B cell (primary cell): Measurements from ENCODE around the gene VIPR2. TPM values are rescaled to one million over a fixed set of nuclear protein-coding genes. Genes with fewer than 3 reads are reported as not detected.

ENCODE experiments used
- ATAC-seq: fragments of 200-7000 bp; cut with Tn5 transposase; one replicate; pipeline ENCODE4 v1.10.0; 2021; ENCODE audit warnings: low read depth, mild to moderate bottlenecking, moderate number of reproducible peaks, moderate library complexity
- CTCF ChIA-PET: fragments of 350-600 bp; sonication (Branson Sonifier 250); formaldehyde crosslinking; loops from one replicate; lab custom pipeline; 2021; ENCODE audit warnings: antibody characterized with exemption, inconsistent platforms; lab: Charles Lee
- POLR2A ChIA-PET: fragments of 350-600 bp; sonication (Branson Sonifier 250); formaldehyde crosslinking; loops from one replicate; lab custom pipeline; 2021; ENCODE audit warnings: antibody characterized with exemption; lab: Charles Lee
- DNase-seq: peaks from one replicate; pipeline ENCODE4 v3.0.0; 2013
- H2AFZ ChIP-seq: 2 replicates; pipeline ENCODE4 v1.6.1; 2012; ENCODE audit warnings: mild to moderate bottlenecking, low read depth, low read length; ENCODE audit not compliant: insufficient read depth, poor library complexity, severe bottlenecking
- H3K27ac ChIP-seq, 2 donors: 1 replicate in 1 of 2; 2 replicates in 1 of 2; pipeline ENCODE4 v1.5.1; 2012 to 2013; ENCODE audit warnings: low read length in 2 of 2, mild to moderate bottlenecking in 2 of 2, moderate library complexity in 1 of 2
- H3K27me3 ChIP-seq, 4 experiments: fragments of 200-600 bp in 1 of 4; sonication (generic) in 1 of 4; replicated peaks in 1 of 4; 1 replicate in 2 of 4; 2 replicates in 2 of 4; pipeline versions ENCODE4 v1.6.1 to v1.7.0; 2013 to 2016; ENCODE audit warnings: low read length in 3 of 4, mild to moderate bottlenecking in 2 of 4, mixed read lengths in 1 of 4, moderate library complexity in 1 of 4; ENCODE audit not compliant: insufficient read depth in 4 of 4, control insufficient read depth in 3 of 4; ENCODE audit errors: control extremely low read depth in 1 of 4
- H3K36me3 ChIP-seq, 2 experiments: replicated peaks in 1 of 2; 1 replicate in 1 of 2; 2 replicates in 1 of 2; pipeline versions ENCODE4 v1.6.1 to v1.7.1; 2013; ENCODE audit warnings: low read length in 1 of 2; ENCODE audit not compliant: insufficient read depth in 2 of 2, control insufficient read depth in 1 of 2; ENCODE audit errors: control extremely low read depth in 1 of 2, extremely low read depth in 1 of 2
- H3K4me1 ChIP-seq, 2 donors: fragments of 200-600 bp in 1 of 2; sonication (generic) in 1 of 2; 1 replicate in 1 of 2; 2 replicates in 1 of 2; pipeline versions ENCODE4 v1.5.1 to v1.6.1; 2013 to 2017; ENCODE audit warnings: low read length in 2 of 2; ENCODE audit not compliant: control insufficient read depth in 2 of 2, insufficient read depth in 2 of 2
- H3K4me2 ChIP-seq: replicated peaks from 2 replicates; pipeline ENCODE3; 2012; ENCODE audit warnings: mild to moderate bottlenecking, low read depth, low read length; ENCODE audit not compliant: poor library complexity, severe bottlenecking
- H3K4me3 ChIP-seq, 5 experiments: fragments of 200-600 bp in 1 of 5; sonication (generic) in 1 of 5; 1 replicate in 3 of 5; 2 replicates in 2 of 5; pipeline versions ENCODE4 v1.5.1 to v1.7.0; 2011 to 2016; ENCODE audit warnings: low read length in 4 of 5, mild to moderate bottlenecking in 4 of 5, low read depth in 2 of 5, control low read depth in 1 of 5, moderate library complexity in 1 of 5; ENCODE audit not compliant: insufficient read depth in 1 of 5; ENCODE audit errors: control extremely low read depth in 1 of 5, extremely low read depth in 1 of 5
- H3K79me2 ChIP-seq: fragments of 200-600 bp; sonication (generic); one replicate; pipeline ENCODE4 v1.6.0; 2016; ENCODE audit warnings: low read length; ENCODE audit not compliant: control insufficient read depth, insufficient read depth
- H3K9ac ChIP-seq: fragments of 200-600 bp; sonication (generic); 2 replicates; pipeline ENCODE4 v1.6.1; 2017; ENCODE audit warnings: mild to moderate bottlenecking, low read length, moderate library complexity
- H3K9me3 ChIP-seq, 3 donors: one replicate each; pipeline versions ENCODE4 v1.6.1 to v1.7.1; 2013; ENCODE audit warnings: low read length in 2 of 3; ENCODE audit not compliant: control insufficient read depth in 2 of 3, insufficient read depth in 1 of 3; ENCODE audit errors: control extremely low read depth in 1 of 3
- H4K20me1 ChIP-seq: 2 replicates; pipeline ENCODE4 v1.6.0; 2012; ENCODE audit warnings: mild to moderate bottlenecking, low read length; ENCODE audit not compliant: insufficient read depth, control insufficient read depth, poor library complexity, severe bottlenecking
- H3K27ac Mint-ChIP-seq: one replicate; pipeline ENCODE4 v1.8.0; 2021; ENCODE audit warnings: mixed read lengths
- H3K27me3 Mint-ChIP-seq: one replicate; pipeline ENCODE4 v1.8.0; 2021; ENCODE audit warnings: mixed read lengths
- H3K4me1 Mint-ChIP-seq: one replicate; pipeline ENCODE4 v1.8.0; 2021; ENCODE audit warnings: mixed read lengths
- H3K4me3 Mint-ChIP-seq: one replicate; pipeline ENCODE4 v1.8.0; 2021; ENCODE audit warnings: mixed read lengths
- H3K9me3 Mint-ChIP-seq: one replicate; pipeline ENCODE4 v1.8.0; 2022; ENCODE audit warnings: mixed read lengths; ENCODE audit not compliant: insufficient read depth
- EZH2 ChIP-seq: IDR thresholded peaks from 2 replicates; pipeline ENCODE4 v1.6.1; 2012; ENCODE audit warnings: borderline replicate concordance, low read depth, mild to moderate bottlenecking, moderate library complexity, low read length; ENCODE audit not compliant: insufficient read depth, poor library complexity, severe bottlenecking
- WGBS: methylation state at CpG from one replicate; pipeline ENCODE4 v1.1.5; 2013; ENCODE audit warnings: missing lambda C conversion rate; ENCODE audit not compliant: insufficient coverage; 5-methylcytosine and 5-hydroxymethylcytosine counted together
- intact Hi-C: fragments of 100-400 bp; cut with micrococcal nuclease; formaldehyde crosslinking; loops from one replicate; pipeline ENCODE4 v1.10.0; 2022
- polyA plus RNA-seq: library from polyadenylated mRNA; depleted of rRNA; stranded (reverse); fragments of >200 nt; gene quantifications from 2 replicates; pipeline ENCODE4 v1.2.3, GENCODE V29; 2012
- total RNA-seq, 2 donors: library from RNA; stranded (reverse); fragments of 120-200 nt in 1 of 2; gene quantifications; 1 replicate in 1 of 2; 2 replicates in 1 of 2; pipeline versions ENCODE4 v1.2.3 to v1.2.4, GENCODE V29; 2013 to 2022
- TF ChIP-seq, protein P1 (sequence below): fragments of 200-600 bp; IDR thresholded peaks from one replicate; pipeline ENCODE4 v1.8.0; 2022; ENCODE audit warnings: antibody characterized with exemption, mild to moderate bottlenecking

The VIPR2 gene
- total and polyA plus RNA-seq, 2 donors (not counting 1 experiment from before 2014, with no cell fraction given) = not detected

DNA sequence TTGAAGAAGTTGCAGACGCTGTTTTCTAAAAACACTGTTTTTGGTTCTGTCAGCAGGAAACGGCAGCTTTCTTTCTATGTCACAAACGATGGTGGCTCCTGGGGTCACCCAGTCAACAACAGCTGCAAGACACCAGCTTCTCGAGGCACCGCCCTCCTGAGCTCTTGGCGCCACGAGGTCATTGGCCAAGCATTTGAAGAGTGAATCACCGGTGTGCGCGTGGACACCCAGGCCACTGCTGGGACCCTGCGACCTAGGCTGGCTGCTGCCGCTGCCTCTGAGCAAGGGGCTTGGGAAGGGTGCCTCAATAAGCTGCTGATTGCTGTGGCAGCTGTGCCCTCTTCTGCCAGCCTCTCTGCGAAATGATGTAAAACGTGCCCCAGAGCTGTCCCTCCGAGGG lies 22.5 kb upstream of the VIPR2 start:
- WGBS = 96% methylated on average over 15 of the region's 15 CpGs
- H4K20me1 ChIP-seq = no peaks in the 10 kb centered on the region
- no peak overlapping the region for H2AFZ ChIP-seq
- intact Hi-C loops = no loop called here
- H3K9me3 ChIP-seq = peaks cover 0 to 34% (median 0%) of the 10 kb centered on the region in 3 donors
- Mint-ChIP-seq H3K27me3 (no peaks in the 10 kb centered on the region), H3K9me3 (no peaks in the 10 kb centered on the region), H3K4me1 (no peaks in the 10 kb centered on the region), H3K27ac (no peak overlapping the region), H3K4me3 (no peak overlapping the region)
- DNase-seq (no peak), ATAC-seq (no peak)
- no peak overlapping the region for H3K27ac ChIP-seq
- no peaks in the 10 kb centered on the region for H3K79me2 ChIP-seq
- H3K4me3 ChIP-seq = no peak overlapping the region
- H3K36me3 ChIP-seq = no peaks in the 10 kb centered on the region
- TF ChIP-seq, protein P1, sequence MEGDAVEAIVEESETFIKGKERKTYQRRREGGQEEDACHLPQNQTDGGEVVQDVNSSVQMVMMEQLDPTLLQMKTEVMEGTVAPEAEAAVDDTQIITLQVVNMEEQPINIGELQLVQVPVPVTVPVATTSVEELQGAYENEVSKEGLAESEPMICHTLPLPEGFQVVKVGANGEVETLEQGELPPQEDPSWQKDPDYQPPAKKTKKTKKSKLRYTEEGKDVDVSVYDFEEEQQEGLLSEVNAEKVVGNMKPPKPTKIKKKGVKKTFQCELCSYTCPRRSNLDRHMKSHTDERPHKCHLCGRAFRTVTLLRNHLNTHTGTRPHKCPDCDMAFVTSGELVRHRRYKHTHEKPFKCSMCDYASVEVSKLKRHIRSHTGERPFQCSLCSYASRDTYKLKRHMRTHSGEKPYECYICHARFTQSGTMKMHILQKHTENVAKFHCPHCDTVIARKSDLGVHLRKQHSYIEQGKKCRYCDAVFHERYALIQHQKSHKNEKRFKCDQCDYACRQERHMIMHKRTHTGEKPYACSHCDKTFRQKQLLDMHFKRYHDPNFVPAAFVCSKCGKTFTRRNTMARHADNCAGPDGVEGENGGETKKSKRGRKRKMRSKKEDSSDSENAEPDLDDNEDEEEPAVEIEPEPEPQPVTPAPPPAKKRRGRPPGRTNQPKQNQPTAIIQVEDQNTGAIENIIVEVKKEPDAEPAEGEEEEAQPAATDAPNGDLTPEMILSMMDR = no peak
- no peak for TF ChIP-seq EZH2
- H3K9ac ChIP-seq = no peak overlapping the region
- no peak overlapping the region for H3K4me2 ChIP-seq
- H3K27me3 ChIP-seq = no peaks in the 10 kb centered on the region
- ChIA-PET POLR2A (no interaction called here), CTCF (no interaction called here)
- no peaks in the 10 kb centered on the region for H3K4me1 ChIP-seq

DNA sequence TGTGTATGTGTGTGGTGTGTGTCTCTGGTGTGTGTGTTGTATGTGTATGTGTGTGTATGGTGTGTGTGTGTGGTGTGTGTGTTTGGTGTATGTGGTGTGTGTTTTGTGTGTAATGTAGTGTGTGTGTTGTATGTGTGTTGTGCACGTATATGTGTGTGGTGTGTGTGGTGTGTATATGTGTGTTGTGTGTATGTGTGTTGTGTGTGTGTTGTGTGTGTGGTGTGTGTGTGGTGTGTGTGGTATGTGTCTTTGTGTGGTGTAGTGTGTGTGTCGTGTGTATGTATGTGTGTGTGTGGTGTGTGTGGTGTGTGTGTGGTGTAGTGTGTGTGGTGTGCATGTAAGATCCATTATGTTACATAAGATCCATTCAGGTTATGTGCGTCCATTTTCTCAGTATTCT lies 21.9 kb upstream of the VIPR2 start:
- peaks cover 0 to 33% (median 0%) of the 10 kb centered on the region in 3 donors for H3K9me3 ChIP-seq
- no peak for DNase-seq
- H3K9ac ChIP-seq = no peak overlapping the region
- no peaks in the 10 kb centered on the region for H3K27me3 ChIP-seq
- Mint-ChIP-seq H3K9me3 (no peaks in the 10 kb centered on the region), H3K4me1 (no peaks in the 10 kb centered on the region), H3K27ac (no peak overlapping the region), H3K27me3 (no peaks in the 10 kb centered on the region), H3K4me3 (no peak overlapping the region)
- no peak overlapping the region for H2AFZ ChIP-seq
- no peaks in the 10 kb centered on the region for H3K79me2 ChIP-seq
- WGBS = 67% methylated on average over 3 of the region's 3 CpGs
- TF ChIP-seq, protein P1 = no peak
- H3K36me3 ChIP-seq = no peaks in the 10 kb centered on the region
- intact Hi-C loops = no loop called here
- ChIA-PET CTCF (no interaction called here), POLR2A (no interaction called here)
- no peak for ATAC-seq
- H3K27ac ChIP-seq = no peak overlapping the region
- H4K20me1 ChIP-seq = no peaks in the 10 kb centered on the region
- no peak overlapping the region for H3K4me2 ChIP-seq
- H3K4me3 ChIP-seq = no peak overlapping the region
- H3K4me1 ChIP-seq = no peaks in the 10 kb centered on the region
